HG02642 (cell line): ENCODE results near the gene ZNF500.

Source experiments
- ATAC-seq: cut with Tn5 transposase; IDR thresholded peaks from one replicate; pipeline ENCODE4 v1.9.1; 2021; ENCODE audit warnings: mild to moderate bottlenecking; ENCODE audit not compliant: unreplicated experiment, poor library complexity

The ZNF500 gene

GRCh38 chr16:4775005-4775404 lies 8.0 kb upstream of the ZNF500 start:
- ATAC-seq: no peak

GRCh38 chr16:4772351-4772750 lies 5.4 kb upstream of the ZNF500 start:
- no peak for ATAC-seq

GRCh38 chr16:4771646-4772045 lies 4.7 kb upstream of the ZNF500 start:
- ATAC-seq: no peak

GRCh38 chr16:4769306-4769638 lies 2.3 kb upstream of the ZNF500 start:
- no peak for ATAC-seq

GRCh38 chr16:4768549-4769305 lies 1.8 kb upstream of the ZNF500 start:
- peak; percentile 68 for ATAC-seq

GRCh38 chr16:4767872-4768548 lies 1.0 kb upstream of the ZNF500 start:
- ATAC-seq: no peak

GRCh38 chr16:4765511-4766474 lies 1.2 kb downstream of the ZNF500 start:
- no peak for ATAC-seq

- no peak for ATAC-seq
Observed at GRCh38 chr16:4763791-4764190, 3.2 kb downstream of the ZNF500 start.

GRCh38 chr16:4762205-4762604 lies 4.8 kb downstream of the ZNF500 start:
- no peak for ATAC-seq

GRCh38 chr16:4760221-4760910 lies 6.6 kb downstream of the ZNF500 start:
- ATAC-seq: no peak

GRCh38 chr16:4755687-4756086 lies 11.3 kb downstream of the ZNF500 start:
- ATAC-seq: no peak

GRCh38 chr16:4754865-4755264 lies 12.1 kb downstream of the ZNF500 start:
- no peak for ATAC-seq

GRCh38 chr16:4753227-4753626 lies 13.7 kb downstream of the ZNF500 start:
- no peak for ATAC-seq

- ATAC-seq: no peak
Observed at GRCh38 chr16:4752351-4753100, 14.4 kb downstream of the ZNF500 start.

GRCh38 chr16:4750896-4751295 lies 16.1 kb downstream of the ZNF500 start:
- no peak for ATAC-seq

GRCh38 chr16:4749700-4750257 lies 17.2 kb downstream of the ZNF500 start:
- ATAC-seq: no peak

GRCh38 chr16:4748682-4749411 lies 18.1 kb downstream of the ZNF500 start:
- no peak for ATAC-seq

GRCh38 chr16:4747906-4748681 lies 18.9 kb downstream of the ZNF500 start:
- no peak for ATAC-seq
